ENCODE data around the gene AGBL4.
A peak's percentile ranks its signal among the peaks of the same experiment; 100 is the strongest.

AGBL4 gene

GRCh38 chr1:48939828-48940227 lies 1083.9 kb downstream of the AGBL4 start:
- DNase-seq: peak; percentile 20

DNA sequence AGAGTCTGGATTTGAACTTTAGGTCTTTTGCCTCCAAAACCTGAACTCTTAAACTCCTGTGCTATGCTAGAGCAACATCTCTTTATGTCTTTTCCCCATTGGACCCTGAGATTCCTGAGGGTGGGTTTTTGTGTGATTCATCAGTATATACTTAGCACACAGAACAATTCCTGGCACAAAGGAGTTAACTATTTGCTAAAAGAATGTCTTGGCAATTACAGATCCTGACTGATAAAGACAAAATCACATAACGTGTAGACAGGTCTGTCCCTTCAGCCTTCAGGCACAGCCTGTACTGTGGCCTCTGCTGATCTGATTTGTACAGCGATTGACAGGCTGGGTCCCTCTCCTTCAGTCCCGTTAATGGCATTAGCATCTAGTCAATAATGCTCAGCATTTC lies 1084.7 kb downstream of the AGBL4 start:
- no peak for DNase-seq

DNA sequence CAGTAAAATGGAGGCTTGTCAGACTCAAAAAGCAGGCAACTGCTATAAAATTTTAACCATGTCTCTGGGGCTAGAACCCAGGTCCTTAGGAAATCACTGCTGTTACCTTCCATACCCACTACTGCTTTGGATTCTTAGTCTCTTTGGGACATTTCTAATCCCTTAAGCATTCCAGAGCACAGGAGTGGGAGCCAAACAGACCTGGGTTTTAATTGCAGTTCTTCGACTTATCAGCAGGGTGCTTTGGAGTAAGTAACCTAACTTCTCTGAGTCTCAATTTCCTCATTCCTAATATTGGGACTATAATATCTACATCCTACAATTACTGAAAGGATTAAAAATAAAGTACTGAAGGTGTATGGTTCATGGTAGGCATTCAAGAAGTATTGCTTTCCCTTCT lies 1086.0 kb downstream of the AGBL4 start:
- DNase-seq: no peak

DNA sequence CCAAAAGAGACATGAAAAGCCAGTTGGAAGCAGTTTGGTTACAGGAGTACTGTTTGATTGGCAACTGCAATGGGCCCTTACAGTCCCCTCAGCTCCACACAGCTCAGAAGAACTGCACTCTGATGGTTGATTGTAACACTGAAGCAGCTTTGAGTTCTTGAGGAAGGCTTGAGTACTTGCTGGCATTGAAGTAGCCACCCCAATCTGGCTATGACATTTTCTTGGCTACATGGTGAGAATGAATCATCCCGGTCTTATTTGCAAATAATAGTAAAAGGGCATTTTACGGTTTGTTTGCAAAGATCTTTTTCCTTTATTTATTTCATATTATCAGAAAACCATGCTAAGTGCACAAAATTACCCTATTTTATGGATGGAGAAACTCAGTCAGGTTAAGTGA lies 1087.3 kb downstream of the AGBL4 start:
- DNase-seq: no peak

DNA sequence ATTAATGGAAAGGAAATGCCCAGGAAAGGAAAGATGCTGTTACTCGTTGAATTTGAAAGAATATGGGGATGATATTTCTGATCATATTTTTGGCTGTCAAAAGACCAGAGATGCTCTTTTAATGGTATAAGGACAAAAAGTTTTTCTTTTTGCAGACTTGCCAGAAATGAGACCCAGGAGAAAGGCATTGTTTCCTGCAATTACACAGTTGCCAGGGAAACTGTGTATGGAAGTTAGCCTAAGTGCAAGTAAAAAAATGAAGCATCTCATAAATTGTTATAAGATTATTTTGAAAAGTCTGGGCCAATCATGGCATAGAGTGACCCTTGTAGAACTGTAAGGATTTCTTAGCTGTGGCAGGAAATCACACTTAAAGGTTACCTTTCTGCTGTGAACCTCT lies 1091.4 kb downstream of the AGBL4 start:
- DNase-seq: no peak

- DNase-seq: no peak
Observed at GRCh38 chr1:48931506-48932192, 1092.1 kb downstream of the AGBL4 start.

GRCh38 chr1:48930011-48930410 lies 1093.7 kb downstream of the AGBL4 start:
- DNase-seq: no peak

- no peak for DNase-seq
Observed at GRCh38 chr1:48924099-48924498, 1099.7 kb downstream of the AGBL4 start.

GRCh38 chr1:48923116-48923515 lies 1100.6 kb downstream of the AGBL4 start:
- DNase-seq: no peak

DNA sequence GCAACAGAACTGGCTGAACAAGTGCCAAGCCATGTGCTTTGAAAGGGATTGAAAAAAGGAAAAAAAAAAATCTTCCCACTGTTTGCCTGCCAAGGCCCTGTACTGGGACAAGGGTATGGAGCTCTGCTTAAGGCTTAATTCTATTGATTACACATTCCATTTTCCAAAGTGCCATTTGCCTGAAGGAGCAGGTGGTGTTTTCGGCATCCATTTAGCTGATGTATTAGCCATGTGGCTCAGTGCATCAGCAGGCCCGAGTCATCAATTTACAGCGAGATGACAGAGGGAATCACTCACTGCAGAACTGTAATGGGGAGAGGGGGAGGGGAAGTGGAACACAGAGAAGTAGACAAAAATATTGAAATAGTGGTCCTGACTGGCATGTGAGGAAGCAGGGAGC lies 1102.9 kb downstream of the AGBL4 start:
- DNase-seq: no peak

GRCh38 chr1:48917901-48918603 lies 1105.7 kb downstream of the AGBL4 start:
- DNase-seq: no peak

DNA sequence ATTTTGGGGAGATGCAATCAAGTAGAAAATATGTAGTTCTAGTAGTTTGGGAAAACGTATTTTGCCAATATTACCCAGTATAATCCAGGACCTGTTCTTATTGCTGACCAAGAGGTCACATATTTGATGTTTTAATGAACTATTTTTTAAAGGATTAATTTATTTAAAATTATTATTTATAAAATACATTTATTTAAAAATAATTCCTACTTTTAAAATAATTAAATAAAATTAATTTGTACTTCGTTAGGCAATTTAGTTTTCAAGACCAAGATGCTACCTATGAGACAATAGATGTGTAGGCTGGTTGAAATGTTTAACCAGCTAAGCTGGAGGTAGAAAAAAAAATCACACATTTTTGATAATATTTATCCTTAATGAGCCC lies 1106.7 kb downstream of the AGBL4 start:
- DNase-seq: no peak

- DNase-seq: peak; percentile 44
Observed at GRCh38 chr1:48916130-48917069, 1107.4 kb downstream of the AGBL4 start.

DNA sequence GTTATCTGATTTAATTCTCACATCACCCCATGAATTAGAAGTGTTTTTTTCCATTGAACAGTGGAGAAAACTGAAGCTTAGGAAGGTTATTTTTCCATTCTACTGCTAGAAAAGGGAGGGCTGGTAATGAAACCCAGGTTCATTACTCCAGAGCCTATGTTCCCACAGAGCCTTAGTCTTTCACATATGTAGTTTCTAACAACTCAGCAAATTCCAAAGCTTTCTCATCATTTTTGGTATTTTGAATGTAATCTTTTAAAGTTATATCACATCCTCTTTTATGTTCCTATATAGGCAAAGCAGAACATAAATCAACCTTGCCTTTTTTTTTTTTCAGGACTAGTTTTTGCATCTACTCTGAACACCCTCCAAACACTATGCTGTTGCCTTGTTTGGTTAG lies 1115.1 kb downstream of the AGBL4 start:
- DNase-seq: no peak

GRCh38 chr1:48906729-48907128 lies 1117.0 kb downstream of the AGBL4 start:
- no peak for DNase-seq

GRCh38 chr1:48906164-48906563 lies 1117.6 kb downstream of the AGBL4 start:
- no peak for DNase-seq

DNA sequence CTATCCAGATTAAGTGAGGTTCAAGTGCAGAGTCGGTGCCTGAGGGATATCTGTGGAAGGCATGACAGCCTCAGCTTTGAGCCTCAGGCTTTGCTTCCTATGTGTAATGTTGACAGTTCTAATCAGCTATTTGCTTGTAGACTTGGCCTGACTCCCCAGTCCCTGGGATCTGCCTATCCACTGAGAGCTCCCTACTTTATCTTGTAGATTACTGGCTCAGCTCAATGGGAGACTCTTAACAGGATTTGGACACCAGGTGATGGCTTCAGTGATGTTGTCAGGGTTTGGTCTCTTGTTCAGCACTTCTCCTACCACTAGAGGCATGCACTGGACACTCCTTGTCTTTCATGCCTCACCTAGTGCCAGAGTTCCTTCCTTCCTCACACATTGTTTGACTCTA lies 1120.5 kb downstream of the AGBL4 start:
- no peak for DNase-seq

DNA sequence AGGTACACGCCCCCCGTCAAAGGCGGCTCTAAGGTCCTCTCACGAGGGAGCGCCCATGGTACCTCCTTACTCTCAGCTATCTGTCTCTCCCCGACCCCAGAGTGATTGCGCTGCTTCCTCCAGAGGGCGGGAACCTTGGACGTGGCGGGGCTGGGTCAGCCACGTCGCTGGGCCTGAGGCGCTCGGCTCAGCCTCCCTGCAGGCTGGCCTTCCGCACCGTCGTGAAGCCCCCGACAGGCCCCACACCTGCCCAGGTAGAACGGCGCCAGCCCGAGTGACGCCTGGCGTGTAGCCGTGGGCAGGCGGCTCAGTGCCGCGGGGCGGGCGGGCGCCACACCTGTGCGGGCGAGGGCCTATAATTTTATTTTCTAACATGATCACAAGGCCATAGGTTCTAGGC lies 1124.9 kb downstream of the AGBL4 start:
- no peak for DNase-seq

- no peak for DNase-seq
Observed at GRCh38 chr1:48889615-48890014, 1134.1 kb downstream of the AGBL4 start.

DNA sequence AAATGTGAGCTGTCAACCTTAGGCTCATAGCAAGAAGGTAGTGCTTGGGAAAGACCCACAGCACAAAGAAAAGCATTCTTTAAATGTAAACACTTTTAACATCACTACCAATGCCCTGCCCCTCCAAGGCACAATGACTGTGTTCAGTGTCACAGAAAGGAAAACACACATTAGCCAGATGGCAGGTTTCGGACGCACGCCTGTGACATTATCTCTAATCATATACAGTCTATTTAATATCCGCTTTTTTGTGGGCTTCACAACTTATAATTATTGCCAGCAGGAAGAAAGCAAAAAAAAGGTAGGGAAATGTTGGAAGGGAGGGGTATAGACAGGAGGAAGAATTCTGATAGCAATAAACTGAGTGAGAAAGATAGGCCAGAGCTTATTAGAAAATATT lies 1134.7 kb downstream of the AGBL4 start:
- DNase-seq: no peak

DNA sequence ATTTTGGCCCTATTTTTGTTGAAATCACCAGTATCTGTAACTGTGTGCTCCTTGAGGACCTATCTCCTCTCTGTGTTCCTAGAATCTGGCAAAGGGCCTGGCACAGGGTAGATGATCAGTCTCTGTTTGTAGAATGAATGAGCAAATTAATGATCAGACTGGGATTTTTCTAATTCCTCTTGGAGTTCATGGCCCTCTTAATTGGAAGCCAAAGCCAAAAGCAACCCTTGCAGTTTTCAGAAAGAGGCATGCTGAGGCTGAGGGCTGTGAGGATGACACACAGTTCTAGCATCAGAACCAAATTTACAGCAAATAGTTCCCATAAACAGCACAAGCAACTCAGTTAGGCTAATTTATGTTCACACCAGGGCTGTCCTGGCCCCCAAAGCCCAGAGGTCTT lies 1136.0 kb downstream of the AGBL4 start:
- no peak for DNase-seq

GRCh38 chr1:48882020-48882419 lies 1141.7 kb downstream of the AGBL4 start:
- no peak for DNase-seq

GRCh38 chr1:48878191-48878940 lies 1145.4 kb downstream of the AGBL4 start:
- DNase-seq: peak; percentile 31
